Measurements from ENCODE around the gene SARNP.
A peak's percentile ranks its signal among the peaks of the same experiment; 100 is the strongest.

SARNP gene

DNA sequence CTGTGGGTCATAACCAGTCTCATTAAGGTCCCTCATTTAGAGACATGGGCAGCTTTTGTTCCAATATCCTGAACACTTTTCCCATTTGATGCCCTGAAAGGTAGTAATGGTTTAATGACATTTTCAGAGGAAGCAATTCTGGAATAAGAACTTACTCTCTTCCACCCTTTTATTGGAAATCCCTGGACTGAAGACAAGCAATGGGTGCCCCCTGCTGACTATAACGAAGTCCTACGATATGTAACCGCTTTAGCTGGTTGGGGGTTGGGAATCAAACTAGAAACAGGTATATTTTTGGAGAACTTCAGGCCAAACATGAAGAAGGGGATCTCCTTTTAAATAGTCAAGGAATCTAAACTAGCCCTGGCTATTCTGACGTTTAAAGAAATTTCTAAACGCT lies 20.5 kb downstream of the SARNP start:
- TF ChIP-seq, protein P1, sequence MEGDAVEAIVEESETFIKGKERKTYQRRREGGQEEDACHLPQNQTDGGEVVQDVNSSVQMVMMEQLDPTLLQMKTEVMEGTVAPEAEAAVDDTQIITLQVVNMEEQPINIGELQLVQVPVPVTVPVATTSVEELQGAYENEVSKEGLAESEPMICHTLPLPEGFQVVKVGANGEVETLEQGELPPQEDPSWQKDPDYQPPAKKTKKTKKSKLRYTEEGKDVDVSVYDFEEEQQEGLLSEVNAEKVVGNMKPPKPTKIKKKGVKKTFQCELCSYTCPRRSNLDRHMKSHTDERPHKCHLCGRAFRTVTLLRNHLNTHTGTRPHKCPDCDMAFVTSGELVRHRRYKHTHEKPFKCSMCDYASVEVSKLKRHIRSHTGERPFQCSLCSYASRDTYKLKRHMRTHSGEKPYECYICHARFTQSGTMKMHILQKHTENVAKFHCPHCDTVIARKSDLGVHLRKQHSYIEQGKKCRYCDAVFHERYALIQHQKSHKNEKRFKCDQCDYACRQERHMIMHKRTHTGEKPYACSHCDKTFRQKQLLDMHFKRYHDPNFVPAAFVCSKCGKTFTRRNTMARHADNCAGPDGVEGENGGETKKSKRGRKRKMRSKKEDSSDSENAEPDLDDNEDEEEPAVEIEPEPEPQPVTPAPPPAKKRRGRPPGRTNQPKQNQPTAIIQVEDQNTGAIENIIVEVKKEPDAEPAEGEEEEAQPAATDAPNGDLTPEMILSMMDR (IDR thresholded peaks at IDR 0.05; ENCODE audit: borderline replicate concordance, insufficient read depth, low read depth, low read length), result peak; percentile 36; the same call in 1 of the 2 replicates
- no peak overlapping the region for H3K4me3 ChIP-seq (ENCODE audit: low read depth, low read length)

- TF ChIP-seq, protein P1 (IDR thresholded peaks at IDR 0.05; ENCODE audit: borderline replicate concordance, insufficient read depth, low read depth, low read length), result no peak
- H3K4me3 ChIP-seq (ENCODE audit: low read depth, low read length), result no peak overlapping the region
These were observed 21.6 kb downstream of the SARNP start for GRCh38 chr12:55795950-55796349.

GRCh38 chr12:55789893-55790292 lies 27.6 kb downstream of the SARNP start:
- H3K4me3 ChIP-seq (ENCODE audit: low read depth, low read length), result no peak overlapping the region
- TF ChIP-seq, protein P1 (IDR thresholded peaks at IDR 0.05; ENCODE audit: borderline replicate concordance, insufficient read depth, low read depth, low read length), result no peak

DNA sequence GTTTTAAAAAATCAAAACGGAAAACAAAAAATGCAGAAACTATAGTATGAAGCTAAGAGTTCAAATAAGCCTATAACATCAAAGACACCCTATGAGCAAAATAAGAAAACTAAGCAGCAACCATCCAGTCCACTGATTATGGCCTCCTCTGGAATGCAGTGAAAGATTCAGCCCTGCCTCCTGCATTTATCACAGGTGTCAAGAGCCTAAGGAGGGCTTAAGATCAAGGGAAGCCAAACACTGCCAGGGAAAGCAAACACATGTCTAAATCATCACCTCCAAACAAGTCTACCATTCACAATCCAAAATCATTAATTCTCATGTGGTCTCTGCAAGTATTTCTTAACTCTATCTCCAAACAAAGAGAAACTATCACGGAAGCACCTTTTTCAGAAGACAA lies 28.4 kb downstream of the SARNP start:
- TF ChIP-seq, protein P1 (IDR thresholded peaks at IDR 0.05; ENCODE audit: borderline replicate concordance, insufficient read depth, low read depth, low read length), result no peak
- H3K4me3 ChIP-seq (ENCODE audit: low read depth, low read length), result no peak overlapping the region

GRCh38 chr12:55788546-55788945 lies 29.0 kb downstream of the SARNP start:
- H3K4me3 ChIP-seq (ENCODE audit: low read depth, low read length), result no peak overlapping the region
- TF ChIP-seq, protein P1 (IDR thresholded peaks at IDR 0.05; ENCODE audit: borderline replicate concordance, insufficient read depth, low read depth, low read length), result no peak

DNA sequence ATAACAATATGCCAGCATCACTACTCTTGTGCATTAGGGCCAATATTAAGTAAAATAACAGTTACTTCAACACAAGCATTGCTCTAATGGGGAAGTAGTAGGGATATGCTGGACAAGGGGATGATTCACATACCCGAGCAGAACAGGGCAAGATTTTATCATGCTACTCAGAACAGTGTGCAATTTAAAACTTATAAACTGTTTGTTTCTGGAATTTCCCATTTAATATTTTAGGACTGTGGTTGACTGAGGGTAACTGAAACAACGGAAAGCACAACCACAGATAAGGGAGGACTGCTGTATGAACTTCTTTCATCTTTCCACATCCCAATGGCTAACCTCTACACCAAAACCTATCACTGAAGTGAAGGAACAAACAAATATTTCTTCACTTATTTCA lies 36.8 kb downstream of the SARNP start:
- no peak overlapping the region for H3K4me3 ChIP-seq (ENCODE audit: low read depth, low read length)
- TF ChIP-seq, protein P1 (IDR thresholded peaks at IDR 0.05; ENCODE audit: borderline replicate concordance, insufficient read depth, low read depth, low read length), result no peak

- TF ChIP-seq, protein P1 (IDR thresholded peaks at IDR 0.05; ENCODE audit: borderline replicate concordance, insufficient read depth, low read depth, low read length), result no peak
- no peak overlapping the region for H3K4me3 ChIP-seq (ENCODE audit: low read depth, low read length)
These were observed 39.7 kb downstream of the SARNP start for GRCh38 chr12:55777856-55778255.
